Endothelial cell of umbilical vein (primary cell): Measurements from ENCODE around the gene MAPK8. TPM values are rescaled to one million over a fixed set of nuclear protein-coding genes. Genes with fewer than 3 reads are reported as not detected.

ENCODE experiments used
- BruUV-seq: library from RNA; stranded (reverse); fragments of 400-500 nt; replicated peaks from 2 replicates; lab custom pipeline; 2021; lab: Mats Ljungman, UMichigan
- CTCF ChIA-PET: fragments of 300-600, 350-600 bp; sonication (Branson Sonifier 250); formaldehyde crosslinking; loops from one replicate; lab custom pipeline; 2021; ENCODE audit warnings: antibody characterized with exemption, inconsistent platforms; lab: Charles Lee
- POLR2A ChIA-PET: fragments of 300-600, 350-600 bp; sonication (Branson Sonifier 250); formaldehyde crosslinking; loops from one replicate; lab custom pipeline; 2021; ENCODE audit warnings: antibody characterized with exemption, inconsistent platforms; lab: Charles Lee
- DNase-seq: peaks from one replicate; pipeline ENCODE4 v3.0.0-alpha.2; 2011; ENCODE audit warnings: low read depth, low spot score
- FAIRE-seq: peaks from 2 replicates; lab custom pipeline; 2011; peaks lifted over from hg19 to GRCh38; lab: Jason Lieb, UNC
- H2AFZ ChIP-seq: 2 replicates; pipeline ENCODE4 v1.6.0; 2012; ENCODE audit warnings: low read depth, low read length, control low read depth, inconsistent platforms
- H3K27ac ChIP-seq: 2 replicates; pipeline ENCODE4 v1.5.1; 2011; ENCODE audit warnings: low read depth, mild to moderate bottlenecking, control low read depth, low read length, moderate library complexity; ENCODE audit not compliant: insufficient read depth
- H3K27me3 ChIP-seq, 2 experiments: 2 replicates each; pipeline versions ENCODE4 v1.6.0 to v1.6.1; 2011; ENCODE audit warnings: low read length in 2 of 2, mixed read lengths in 1 of 2; ENCODE audit not compliant: control insufficient read depth in 2 of 2, insufficient read depth in 2 of 2
- H3K36me3 ChIP-seq, 2 experiments: 2 replicates in 1 of 2; 3 replicates in 1 of 2; pipeline ENCODE4 v1.5.1; 2011; ENCODE audit warnings: low read length in 2 of 2, mild to moderate bottlenecking in 1 of 2, moderate library complexity in 1 of 2; ENCODE audit not compliant: control insufficient read depth in 2 of 2, insufficient read depth in 2 of 2; ENCODE audit errors: extremely low read depth in 1 of 2
- H3K4me1 ChIP-seq: 3 replicates; pipeline ENCODE4 v1.5.1; 2011; ENCODE audit warnings: mild to moderate bottlenecking, low read length; ENCODE audit not compliant: control insufficient read depth, insufficient read depth; ENCODE audit errors: extremely low read depth
- H3K4me2 ChIP-seq: 2 replicates; pipeline ENCODE4 v1.6.1; 2011; ENCODE audit warnings: low read length, control low read depth, mixed read lengths; ENCODE audit not compliant: insufficient read depth
- H3K4me3 ChIP-seq, 3 experiments: fragments of 200-600 bp in 1 of 3; sonication (generic), shearing (Covaris generic) in 1 of 3; replicated peaks in 1 of 3; 2 replicates each; pipeline ENCODE4 v1.5.1; 2011 to 2016; ENCODE audit warnings: control low read depth in 3 of 3, low read length in 3 of 3, mild to moderate bottlenecking in 2 of 3, inconsistent platforms in 1 of 3, low read depth in 1 of 3, moderate library complexity in 1 of 3; ENCODE audit not compliant: insufficient read depth in 1 of 3
- H3K79me2 ChIP-seq: 2 replicates; pipeline ENCODE4 v1.6.0; 2012; ENCODE audit warnings: low read length, inconsistent platforms; ENCODE audit not compliant: control insufficient read depth, insufficient read depth
- H3K9ac ChIP-seq: replicated peaks from 2 replicates; pipeline ENCODE3; 2011; ENCODE audit warnings: low read length, control low read depth; ENCODE audit not compliant: insufficient read depth; ENCODE audit errors: extremely low read depth
- H3K9me1 ChIP-seq: replicated peaks from 3 replicates; pipeline ENCODE4 v1.6.0; 2011; ENCODE audit warnings: mild to moderate bottlenecking, low read length; ENCODE audit not compliant: control insufficient read depth, insufficient read depth; ENCODE audit errors: extremely low read depth
- H3K9me3 ChIP-seq: replicated peaks from 2 replicates; pipeline ENCODE4 v1.5.1; 2012; ENCODE audit warnings: low read length, inconsistent platforms; ENCODE audit not compliant: control insufficient read depth, insufficient read depth
- H4K20me1 ChIP-seq: replicated peaks from 2 replicates; pipeline ENCODE3; 2011; ENCODE audit warnings: mild to moderate bottlenecking, low read length; ENCODE audit not compliant: control insufficient read depth, insufficient read depth; ENCODE audit errors: extremely low read depth
- CTCF ChIP-seq, 2 donors: IDR thresholded peaks; 1 replicate in 1 of 2; 2 replicates in 1 of 2; pipeline ENCODE4 v1.5.1; 2011; ENCODE audit warnings: low read length in 2 of 2, mild to moderate bottlenecking in 2 of 2, moderate library complexity in 2 of 2, control low read depth in 1 of 2, inconsistent platforms in 1 of 2, low read depth in 1 of 2; ENCODE audit not compliant: insufficient read depth in 1 of 2; ENCODE audit errors: extremely low read depth in 1 of 2
- EZH2 ChIP-seq: IDR thresholded peaks from 2 replicates; pipeline ENCODE4 v1.6.1; 2012; ENCODE audit warnings: borderline replicate concordance, low read depth, mild to moderate bottlenecking, moderate library complexity, low read length, inconsistent platforms; ENCODE audit not compliant: severe bottlenecking
- FOS ChIP-seq: IDR thresholded peaks from 2 replicates; pipeline ENCODE4 v1.6.1; 2011; ENCODE audit warnings: mild to moderate bottlenecking, low read length, moderate library complexity, borderline replicate concordance; ENCODE audit not compliant: insufficient read depth
- GATA2 ChIP-seq: IDR thresholded peaks from 2 replicates; pipeline ENCODE4 v1.7.0; 2011; ENCODE audit warnings: low read depth, mild to moderate bottlenecking, moderate library complexity, mixed read lengths, low read length; ENCODE audit not compliant: insufficient read length, insufficient read depth
- JUN ChIP-seq: IDR thresholded peaks from 2 replicates; pipeline ENCODE4 v1.6.1; 2011; ENCODE audit warnings: borderline replicate concordance, low read depth; ENCODE audit not compliant: insufficient read length, insufficient read depth
- MAX ChIP-seq: IDR thresholded peaks from 2 replicates; pipeline ENCODE4 v1.6.1; 2011; ENCODE audit not compliant: insufficient read depth, insufficient read length
- MYC ChIP-seq: IDR thresholded peaks from one replicate; pipeline ENCODE4 v1.6.1; 2011; ENCODE audit warnings: mild to moderate bottlenecking, low read depth, low read length
- POLR2A ChIP-seq: IDR thresholded peaks from 2 replicates; pipeline ENCODE4 v1.6.1; 2012; ENCODE audit warnings: low read depth, mild to moderate bottlenecking, control low read depth, low read length
- POLR2AphosphoS5 ChIP-seq: IDR thresholded peaks from 2 replicates; pipeline ENCODE4 v1.6.1; 2012; ENCODE audit warnings: low read depth, mild to moderate bottlenecking, control low read depth, low read length, moderate library complexity; ENCODE audit not compliant: insufficient read depth
- dilution Hi-C: fragments of 300-500 bp; cut with MboI; formaldehyde crosslinking; loops from one replicate; pipeline ENCODE4 v1.15.0; 2019; ENCODE audit warnings: low sequenced_read_pairs; ENCODE audit not compliant: extremely low pct_ligation_motif_present
- intact Hi-C: fragments of 100-400 bp; cut with micrococcal nuclease; formaldehyde crosslinking; loops from one replicate; pipeline ENCODE4 v1.10.0; 2022
- polyA plus RNA-seq, 4 experiments: library from polyadenylated mRNA; depleted of rRNA in 3 of 4; stranded (reverse) in 3 of 4; unstranded in 1 of 4; fragments of >200 nt; gene quantifications; 2 replicates each; pipeline versions ENCODE4 v1.2.1 to v1.2.3, GENCODE V29; 2011 to 2012; ENCODE audit warnings: missing spikeins in 1 of 4
- total RNA-seq: library from RNA; stranded (reverse); gene quantifications from 2 replicates; pipeline ENCODE4 v1.2.3, GENCODE V29; 2021

The MAPK8 gene
- total and polyA plus RNA-seq, 2 donors (not counting 3 experiments of a cell fraction or from before 2014, with no cell fraction given) = 25.3 to 56.2 TPM

GRCh38 chr10:48477616-48478015 is 171.1 kb downstream of the MAPK8 start:
- intact Hi-C loops (loop anchor here (1.0 to 2.0 kb wide), 2 partner anchors 19 to 171 kb away; partner anchors contain the start of gene MAPK8), dilution Hi-C loops (no loop called here)
- CTCF ChIA-PET = interaction anchor here (0.7 to 1.2 kb wide), 2 partner anchors 33 to 130 kb away, joined by 3 read pairs; no protein-coding TSS in a partner anchor
- TF ChIP-seq EZH2 (no peak), MAX (no peak), JUN (no peak), MYC (no peak), GATA2 (no peak), FOS (no peak), POLR2AphosphoS5 (no peak), CTCF (IDR thresholded peaks at IDR 0.05; ENCODE audit: extremely low read depth in 1 of 2, insufficient read depth in 1 of 2, low read depth in 1 of 2, low read length in 2 of 2) (no peak), POLR2A (no peak)
- POLR2A ChIA-PET = no interaction called here
- H3K4me2 ChIP-seq = no peak overlapping the region
- H3K36me3 ChIP-seq = no peaks in the 10 kb centered on the region
- no peaks in the 10 kb centered on the region for H3K9me3 ChIP-seq
- H3K4me3 ChIP-seq = no peak overlapping the region
- no peak overlapping the region for H3K9ac ChIP-seq
- no peak for FAIRE-seq
- DNase-seq = no peak
- H3K4me1 ChIP-seq = peaks cover 20% of the 10 kb centered on the region
- H3K27me3 ChIP-seq = no peaks in the 10 kb centered on the region
- peaks cover 19% of the 10 kb centered on the region for H3K79me2 ChIP-seq
- H3K27ac ChIP-seq = no peak overlapping the region
- H4K20me1 ChIP-seq = no peaks in the 10 kb centered on the region
- H3K9me1 ChIP-seq = no peaks in the 10 kb centered on the region
- no TSS peak for BruUV-seq
- H2AFZ ChIP-seq = no peak overlapping the region
